Measurements from ENCODE around the gene PLRG1.

GRCh38 chr4:154507156-154507555, 43.0 kb downstream of the PLRG1 start:
- TF ChIP-seq, protein P1, sequence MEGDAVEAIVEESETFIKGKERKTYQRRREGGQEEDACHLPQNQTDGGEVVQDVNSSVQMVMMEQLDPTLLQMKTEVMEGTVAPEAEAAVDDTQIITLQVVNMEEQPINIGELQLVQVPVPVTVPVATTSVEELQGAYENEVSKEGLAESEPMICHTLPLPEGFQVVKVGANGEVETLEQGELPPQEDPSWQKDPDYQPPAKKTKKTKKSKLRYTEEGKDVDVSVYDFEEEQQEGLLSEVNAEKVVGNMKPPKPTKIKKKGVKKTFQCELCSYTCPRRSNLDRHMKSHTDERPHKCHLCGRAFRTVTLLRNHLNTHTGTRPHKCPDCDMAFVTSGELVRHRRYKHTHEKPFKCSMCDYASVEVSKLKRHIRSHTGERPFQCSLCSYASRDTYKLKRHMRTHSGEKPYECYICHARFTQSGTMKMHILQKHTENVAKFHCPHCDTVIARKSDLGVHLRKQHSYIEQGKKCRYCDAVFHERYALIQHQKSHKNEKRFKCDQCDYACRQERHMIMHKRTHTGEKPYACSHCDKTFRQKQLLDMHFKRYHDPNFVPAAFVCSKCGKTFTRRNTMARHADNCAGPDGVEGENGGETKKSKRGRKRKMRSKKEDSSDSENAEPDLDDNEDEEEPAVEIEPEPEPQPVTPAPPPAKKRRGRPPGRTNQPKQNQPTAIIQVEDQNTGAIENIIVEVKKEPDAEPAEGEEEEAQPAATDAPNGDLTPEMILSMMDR (IDR thresholded peaks at IDR 0.05): no peak
- no peak for TF ChIP-seq EZH2 (IDR thresholded peaks at IDR 0.05)
- TF ChIP-seq EZH2phosphoT487 (IDR thresholded peaks at IDR 0.05): no peak

All from neural progenitor cell (in vitro differentiated cells).